Ovary (tissue), 3 donors: ENCODE results near the gene HYI.

Experiments
- CTCF ChIP-seq, 3 donors: fragments of 450-650 bp in 2 of 3; fragments of 200-600 bp in 1 of 3; IDR thresholded peaks; one replicate each; pipeline versions ENCODE4 v1.5.1 to v1.8.0; 2016 to 2022; ENCODE audit warnings: antibody characterized with exemption in 3 of 3, mild to moderate bottlenecking in 1 of 3
- EP300 ChIP-seq: sonication (generic); formaldehyde crosslinking; IDR thresholded peaks from one replicate; pipeline ENCODE4 v1.6.1; 2017; ENCODE audit warnings: antibody characterized with exemption
- POLR2A ChIP-seq: fragments of 450-650 bp; IDR thresholded peaks from one replicate; pipeline ENCODE4 v1.6.1; 2017; ENCODE audit warnings: antibody characterized with exemption, mild to moderate bottlenecking, moderate library complexity
- donor health status: DM: no; HTN: no; CAD: no.

- TF ChIP-seq POLR2A (no peak), CTCF (IDR thresholded peaks at IDR 0.05) (no peak), EP300 (no peak)
Measured at GRCh38 chr1:43482215-43482614, 28.5 kb upstream of the HYI start.
